Stimulated activated CD8-positive, alpha-beta memory T cell treated with anti-CD3 and anti-CD28 coated beads, Interleukin-4, amount 100 ng/mL, for 24 hours (primary cell): ENCODE measurements around the gene ZKSCAN3.
"Not testable (repeated sequence)": the region's sequence is repeated elsewhere in the genome, so short reads cannot be mapped to it uniquely, and the experiment has no call there.

Experiments
- DNase-seq: peaks from one replicate; pipeline ENCODE4 v3.0.0-alpha.2; 2020; ENCODE audit warnings: low read depth

Gene ZKSCAN3

DNA sequence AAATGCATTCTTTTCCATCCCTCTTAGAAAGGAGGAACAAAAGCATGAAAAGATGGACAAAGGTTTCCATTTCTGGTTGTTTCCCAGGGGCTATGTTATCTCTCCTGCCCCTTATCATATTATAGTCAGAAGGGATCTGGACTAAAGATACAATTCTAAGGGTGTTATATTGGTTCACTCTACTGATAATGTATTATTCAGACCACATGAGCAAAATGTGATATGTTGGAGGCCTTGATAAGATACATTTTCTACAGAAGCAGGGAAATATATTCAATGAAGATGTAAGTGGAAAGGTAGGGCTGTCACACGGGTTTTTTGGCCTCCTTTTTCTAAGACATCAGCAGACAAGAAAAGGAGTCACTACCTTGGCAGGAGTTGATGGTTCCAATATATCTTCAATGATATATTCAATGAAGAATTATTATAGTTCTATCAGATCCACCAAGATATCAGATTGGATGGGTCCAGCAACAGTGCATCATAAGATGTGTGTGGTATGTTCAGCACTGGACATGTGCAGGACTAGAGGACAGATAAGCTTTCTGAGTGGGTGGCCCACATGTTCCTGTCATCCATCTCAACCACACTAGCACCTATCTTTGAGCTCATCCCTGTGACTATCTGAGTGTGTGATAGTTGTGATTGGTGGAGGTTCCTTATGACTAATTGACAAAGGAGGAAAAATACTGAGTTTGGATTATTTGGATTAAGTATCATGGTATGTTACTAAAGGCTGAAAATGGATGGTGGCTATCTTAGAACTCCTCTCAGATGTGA, 5.7 kb upstream of the ZKSCAN3 start:
- no peak for DNase-seq

- no peak for DNase-seq
Measured at GRCh38 chr6:28345201-28345600, 4.5 kb upstream of the ZKSCAN3 start.

GRCh38 chr6:28347119-28347518, 2.6 kb upstream of the ZKSCAN3 start:
- no peak for DNase-seq

- no peak for DNase-seq
Measured at GRCh38 chr6:28349344-28349891, 329 bp upstream of the ZKSCAN3 start.

- DNase-seq, result no peak
Measured at GRCh38 chr6:28351087-28351486, 1.3 kb downstream of the ZKSCAN3 start.

DNA sequence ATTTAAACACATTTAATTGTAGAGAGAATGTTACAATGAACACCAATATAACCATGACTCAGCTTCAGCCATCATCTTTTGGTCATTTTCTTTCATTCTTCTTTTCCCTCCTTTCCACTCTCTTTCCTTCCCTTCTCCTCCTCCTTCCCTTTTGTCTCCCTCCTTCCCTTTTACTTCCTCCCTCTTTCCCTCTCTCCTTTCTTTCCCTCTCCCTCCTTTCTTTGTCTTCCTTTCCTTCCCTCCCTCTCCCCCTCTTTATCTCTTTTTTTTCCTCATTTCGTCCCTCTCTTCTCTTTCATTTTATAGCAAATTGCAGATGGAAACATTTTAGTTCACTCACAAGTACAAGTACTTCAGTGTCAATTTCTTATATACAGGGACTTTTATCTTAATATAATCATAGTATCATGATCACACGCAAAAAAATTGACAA, 1.8 kb downstream of the ZKSCAN3 start:
- no peak for DNase-seq

DNA sequence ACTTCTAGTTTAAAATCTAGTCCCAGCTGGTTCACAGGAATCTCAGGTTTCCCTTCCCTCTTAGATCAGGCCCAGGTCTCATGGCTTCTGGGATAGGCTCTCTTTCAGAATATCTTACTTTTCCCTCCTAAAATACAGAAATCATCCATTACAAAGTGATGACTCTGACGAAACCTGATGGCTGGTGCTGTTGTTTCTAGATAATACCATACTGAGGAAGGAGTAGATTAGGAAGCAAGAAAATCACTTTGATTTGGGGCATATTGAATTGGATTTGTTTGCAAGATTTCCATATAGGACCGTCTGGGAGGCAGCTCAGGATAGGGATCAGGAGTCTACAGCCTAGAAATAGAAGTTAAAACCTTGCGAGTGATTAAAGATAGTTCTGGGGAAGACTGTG, 3.6 kb downstream of the ZKSCAN3 start:
- DNase-seq, result no peak

DNA sequence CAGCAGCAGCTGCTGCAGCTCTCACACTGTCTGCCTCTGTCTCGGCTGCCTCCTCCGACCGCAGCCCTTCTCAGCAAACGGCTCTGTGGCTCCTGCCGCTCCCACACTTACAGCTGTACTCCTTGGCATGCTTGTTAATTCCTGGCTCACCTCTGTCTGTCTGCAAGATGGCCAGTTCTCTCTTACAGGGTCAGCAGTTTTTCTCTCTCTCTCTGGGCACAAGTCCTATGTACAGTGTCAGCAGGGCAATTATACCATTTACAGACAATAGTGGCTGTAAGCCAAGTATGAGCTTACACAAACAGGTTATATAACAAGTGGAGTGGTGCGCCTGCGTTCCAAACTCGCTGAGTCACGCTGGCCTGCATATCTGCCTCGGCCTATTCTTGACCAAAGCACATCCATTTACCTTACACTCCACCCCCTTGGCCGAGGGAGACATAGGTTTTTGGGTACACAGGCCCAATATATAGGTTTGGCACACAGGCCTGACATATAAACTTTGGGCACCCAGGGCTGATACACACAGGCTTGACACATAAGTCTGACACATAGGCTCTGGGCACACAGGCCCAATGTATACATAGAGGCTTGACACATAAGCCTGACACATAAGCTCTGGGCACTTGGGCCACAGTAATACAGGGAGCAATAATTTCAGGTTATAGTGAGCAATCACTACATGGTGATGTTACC, 4.4 kb downstream of the ZKSCAN3 start:
- no peak for DNase-seq

DNA sequence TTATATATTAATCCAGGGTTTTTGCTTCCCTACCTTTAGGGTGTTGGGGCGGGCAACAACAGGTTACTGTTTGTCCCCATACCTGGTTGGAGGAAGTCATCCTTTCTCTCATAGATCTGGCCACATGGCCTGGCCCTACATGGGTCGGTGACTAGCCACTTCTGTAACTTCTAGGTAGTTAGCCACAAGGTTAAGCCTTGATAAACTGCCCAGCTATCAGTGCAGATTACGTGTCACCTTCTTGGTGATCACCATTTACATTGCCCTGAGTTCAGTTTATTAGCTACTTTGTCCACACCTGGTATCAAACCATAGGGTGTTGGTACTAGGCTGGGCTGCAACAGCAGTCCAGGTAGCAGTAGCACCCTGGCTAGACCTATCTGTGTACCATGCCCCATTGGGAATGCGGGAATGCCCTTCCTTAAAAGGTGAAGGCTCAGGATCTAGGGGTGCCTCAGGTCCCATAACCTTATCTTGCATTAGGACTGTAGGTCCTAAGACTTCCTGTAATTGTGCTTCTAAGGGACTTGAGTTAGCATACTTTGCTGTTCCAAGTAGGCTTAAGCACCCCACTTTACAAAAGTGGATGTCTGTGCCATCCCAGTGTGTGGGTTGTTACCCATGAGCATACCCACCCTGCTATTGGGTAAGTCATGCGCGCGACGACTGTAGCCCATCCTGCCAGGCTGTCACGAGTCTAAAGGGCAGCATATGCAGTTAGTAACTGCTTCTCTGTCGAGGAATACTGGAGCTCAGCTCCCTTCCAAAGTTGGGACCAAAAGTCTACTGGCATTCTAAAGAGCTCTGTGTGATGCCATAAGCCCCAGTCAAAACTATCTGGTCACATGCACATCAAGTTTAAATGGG, 5.2 kb downstream of the ZKSCAN3 start:
- no peak for DNase-seq

DNA sequence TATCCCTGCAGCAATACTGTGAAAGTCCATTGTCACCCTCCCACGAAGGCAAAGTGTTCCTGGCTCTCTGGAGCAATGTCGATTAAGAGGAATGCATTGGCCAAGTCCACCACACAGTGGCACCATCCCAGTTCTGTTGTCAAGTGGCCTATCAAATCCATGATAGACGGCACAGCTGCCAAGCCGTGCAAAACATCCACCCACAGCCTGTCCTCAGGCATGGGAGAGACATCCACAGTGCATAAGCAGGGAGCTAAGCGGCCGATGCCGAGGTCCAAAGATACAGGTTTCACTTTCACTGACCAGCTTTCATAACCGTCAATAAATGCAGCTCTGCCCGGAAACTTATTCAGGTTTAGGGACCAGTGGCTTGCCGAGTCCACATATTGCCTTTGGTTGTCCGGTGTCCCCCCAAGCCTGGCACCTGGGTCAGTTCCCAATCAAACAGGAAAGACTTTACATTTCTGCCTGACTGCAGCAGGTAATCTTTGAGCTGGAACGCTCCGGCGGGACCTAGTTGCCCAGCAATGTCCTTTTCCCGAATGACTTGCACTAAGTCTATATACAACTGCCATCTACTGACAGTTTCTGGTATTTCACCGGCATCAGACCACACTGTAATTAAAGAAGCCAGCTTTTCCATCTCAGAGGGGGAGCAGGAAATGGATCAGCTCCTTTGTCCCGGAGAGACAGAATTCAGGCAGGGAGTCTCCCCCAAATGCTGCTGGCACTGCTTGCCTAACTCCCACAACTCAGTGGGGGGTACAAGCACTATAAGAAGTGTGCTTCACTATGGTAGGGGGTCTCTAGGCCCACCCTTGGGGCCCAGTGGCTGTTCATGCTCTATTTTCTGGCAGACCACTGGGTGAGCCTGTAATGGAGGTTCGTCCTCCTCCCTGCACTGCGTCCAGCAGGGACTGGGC, 6.3 kb downstream of the ZKSCAN3 start:
- no peak for DNase-seq

GRCh38 chr6:28356666-28357020, 6.9 kb downstream of the ZKSCAN3 start:
- DNase-seq, result no peak

GRCh38 chr6:28357036-28357435, 7.3 kb downstream of the ZKSCAN3 start:
- no peak for DNase-seq

- not testable (repeated sequence) for DNase-seq
Measured at GRCh38 chr6:28359562-28359961, 9.8 kb downstream of the ZKSCAN3 start.

GRCh38 chr6:28360961-28361360, 11.2 kb downstream of the ZKSCAN3 start:
- DNase-seq, result no peak

DNA sequence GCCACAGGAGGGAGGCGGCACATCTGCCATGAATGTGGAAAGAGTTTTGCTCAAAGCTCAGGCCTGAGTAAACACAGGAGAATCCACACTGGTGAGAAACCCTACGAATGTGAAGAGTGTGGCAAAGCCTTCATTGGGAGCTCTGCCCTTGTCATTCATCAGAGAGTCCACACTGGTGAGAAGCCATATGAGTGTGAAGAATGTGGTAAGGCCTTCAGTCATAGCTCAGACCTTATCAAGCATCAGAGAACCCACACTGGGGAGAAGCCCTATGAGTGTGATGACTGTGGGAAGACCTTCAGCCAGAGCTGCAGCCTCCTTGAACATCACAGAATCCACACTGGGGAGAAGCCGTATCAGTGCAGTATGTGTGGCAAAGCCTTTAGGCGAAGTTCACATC, 15.8 kb downstream of the ZKSCAN3 start:
- DNase-seq, result not testable (repeated sequence)

DNA sequence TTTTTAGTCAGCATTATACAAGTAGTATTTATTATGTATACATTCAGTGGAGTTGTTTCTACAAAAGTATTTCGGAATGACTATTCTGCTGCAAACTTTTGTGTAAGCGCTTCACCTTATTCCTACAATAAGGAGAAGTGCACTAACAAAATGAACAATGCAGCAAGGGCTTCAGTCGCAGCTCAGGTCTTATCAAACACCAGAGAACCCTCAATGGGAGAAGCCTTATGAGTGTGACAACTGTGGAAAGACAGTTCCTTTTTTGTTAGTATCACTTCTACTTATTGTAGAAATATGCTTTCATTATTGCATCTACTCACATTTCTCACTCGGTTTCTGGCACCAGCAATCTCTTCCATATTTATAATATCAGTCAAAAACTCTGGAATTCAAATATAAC, 18.8 kb downstream of the ZKSCAN3 start:
- DNase-seq, result no peak

DNA sequence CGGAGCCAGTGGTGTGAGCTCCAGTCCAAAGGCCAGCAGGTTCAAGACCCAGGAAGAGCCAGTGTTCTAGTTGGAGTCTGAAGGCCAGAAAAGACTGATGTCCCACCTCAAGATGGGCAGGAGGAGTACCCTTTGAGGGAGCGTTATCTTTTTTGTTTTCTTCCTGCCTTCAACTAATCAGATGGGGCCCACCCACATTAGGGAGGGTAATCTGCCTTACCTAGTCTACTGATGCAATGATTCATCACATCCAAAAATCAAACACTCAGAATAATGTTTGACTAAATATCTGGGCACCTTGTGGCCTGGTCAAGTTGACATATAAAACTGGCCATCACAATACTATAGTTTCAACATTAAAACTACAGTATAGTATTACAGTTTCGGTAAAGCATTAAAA, 19.7 kb downstream of the ZKSCAN3 start:
- no peak for DNase-seq

DNA sequence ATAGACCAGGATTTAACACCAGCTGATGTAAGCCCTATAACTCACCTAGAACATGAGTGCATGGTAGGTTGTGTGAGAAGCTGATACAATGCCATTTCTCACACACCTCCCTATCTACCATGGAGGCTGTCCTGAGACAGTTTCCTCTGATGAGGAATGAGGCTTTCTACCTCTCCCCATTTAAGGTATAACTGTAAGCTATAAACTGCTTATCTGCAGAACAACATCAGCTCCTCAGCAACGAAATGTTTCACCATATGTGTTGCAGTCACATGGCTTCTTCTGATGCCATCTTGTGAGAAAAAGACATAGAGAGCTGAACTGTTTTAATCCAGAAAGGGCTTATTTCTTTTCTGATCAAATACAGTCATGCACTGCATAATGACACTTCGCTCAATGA, 20.7 kb downstream of the ZKSCAN3 start:
- DNase-seq, result no peak

GRCh38 chr6:28371280-28371679, 21.5 kb downstream of the ZKSCAN3 start:
- no peak for DNase-seq

DNA sequence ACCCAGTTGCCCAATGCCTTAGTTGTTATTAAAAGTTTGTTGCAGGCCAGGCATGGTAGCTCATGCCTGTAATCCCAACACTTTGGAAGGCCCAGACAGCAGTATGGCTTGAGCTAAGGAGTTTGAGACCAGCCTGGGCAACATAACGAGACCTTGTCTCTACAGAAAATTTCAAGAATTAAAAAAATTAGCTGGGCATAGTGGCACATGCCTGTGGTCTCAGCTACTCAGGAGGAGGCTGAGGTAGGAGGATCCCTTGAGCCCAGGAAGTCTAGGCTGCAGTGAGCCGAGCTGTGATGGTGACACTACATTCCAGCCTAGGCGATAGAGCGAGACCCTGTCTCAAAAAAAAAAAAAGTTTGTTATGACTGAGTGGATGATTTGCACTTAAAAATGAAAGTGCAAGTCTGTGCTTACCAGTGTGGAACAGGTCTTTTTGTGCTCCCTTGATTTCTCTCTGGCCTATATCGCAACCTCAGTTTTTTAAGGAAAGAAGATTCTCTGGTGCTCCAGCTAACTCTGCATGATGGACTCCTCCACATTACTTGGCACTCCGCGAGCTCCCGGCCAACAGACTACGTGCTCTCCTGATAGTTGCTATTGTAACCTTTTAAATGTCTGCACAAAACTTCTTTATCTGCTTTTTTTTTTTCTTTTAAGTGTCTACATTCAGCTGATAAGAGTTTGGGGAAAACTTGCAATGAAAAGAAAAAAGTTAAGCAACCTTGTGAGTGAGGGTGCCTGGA, 22.1 kb downstream of the ZKSCAN3 start:
- DNase-seq, result no peak

DNA sequence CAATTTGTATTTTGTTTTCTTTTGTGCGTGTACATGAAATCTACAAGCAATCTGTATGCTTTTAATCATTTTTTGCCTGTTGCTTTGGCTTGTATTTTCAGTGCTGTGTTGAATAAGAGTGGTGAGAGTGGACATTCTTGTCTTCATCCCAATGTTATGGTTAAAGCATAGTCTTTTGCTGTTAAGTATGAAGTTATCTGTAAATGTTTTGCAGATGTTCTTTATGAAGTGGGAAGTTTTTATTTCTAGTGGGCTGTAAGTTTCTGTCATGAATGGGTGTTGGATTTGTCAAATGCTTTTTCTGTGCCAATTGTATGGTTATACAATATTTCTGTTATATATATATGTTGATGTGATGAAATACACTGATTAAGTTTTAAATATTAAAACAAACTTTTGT, 24.2 kb downstream of the ZKSCAN3 start:
- DNase-seq, result no peak
